Occipital lobe (tissue), 2 donors: ENCODE data around the gene SCAPER. TPM values are rescaled to one million over a fixed set of nuclear protein-coding genes. Genes with fewer than 3 reads are reported as not detected.
"Not testable (repeated sequence)": the region's sequence is repeated elsewhere in the genome, so short reads cannot be mapped to it uniquely, and the experiment has no call there.

ENCODE experiments used
- DNase-seq: peaks from one replicate; lab custom pipeline; 2025; lab: John Stamatoyannopoulos, UW
- total RNA-seq: library from RNA; depleted of rRNA; stranded (reverse); fragments of >200 nt; gene quantifications from one replicate; pipeline ENCODE4 v1.2.3, GENCODE V29; 2014

Gene SCAPER
- total RNA-seq, 1 donor from 2014 or later = 80.0 TPM

GRCh38 chr15:76577879-76578512, 327.1 kb downstream of the SCAPER start:
- DNase-seq = no peak

GRCh38 chr15:76576523-76577279, 328.4 kb downstream of the SCAPER start:
- DNase-seq = no peak

- DNase-seq = no peak
These were observed 329.5 kb downstream of the SCAPER start for GRCh38 chr15:76575679-76576078.

GRCh38 chr15:76575274-76575673, 329.9 kb downstream of the SCAPER start:
- DNase-seq = no peak

- no peak for DNase-seq
These were observed 332.2 kb downstream of the SCAPER start for GRCh38 chr15:76572983-76573314.

- DNase-seq = no peak
These were observed 338.9 kb downstream of the SCAPER start for GRCh38 chr15:76566276-76566675.

GRCh38 chr15:76565366-76565765, 339.8 kb downstream of the SCAPER start:
- no peak for DNase-seq

GRCh38 chr15:76555247-76555646, 349.9 kb downstream of the SCAPER start:
- DNase-seq = no peak

GRCh38 chr15:76553564-76553963, 351.6 kb downstream of the SCAPER start:
- DNase-seq = no peak

- DNase-seq = no peak
These were observed 352.0 kb downstream of the SCAPER start for GRCh38 chr15:76553102-76553501.

GRCh38 chr15:76546805-76547204, 358.3 kb downstream of the SCAPER start:
- DNase-seq = no peak

GRCh38 chr15:76533995-76534394, 371.1 kb downstream of the SCAPER start:
- DNase-seq = no peak

- DNase-seq = no peak
These were observed 371.9 kb downstream of the SCAPER start for GRCh38 chr15:76533060-76533820.

GRCh38 chr15:76529911-76530310, 375.2 kb downstream of the SCAPER start:
- DNase-seq = no peak

- DNase-seq = no peak
These were observed 379.0 kb downstream of the SCAPER start for GRCh38 chr15:76526111-76526510.

GRCh38 chr15:76517910-76518309, 387.2 kb downstream of the SCAPER start:
- DNase-seq = no peak

GRCh38 chr15:76514282-76514681, 390.9 kb downstream of the SCAPER start:
- no peak for DNase-seq

GRCh38 chr15:76512971-76513370, 392.2 kb downstream of the SCAPER start:
- no peak for DNase-seq

- not testable (repeated sequence) for DNase-seq
These were observed 394.5 kb downstream of the SCAPER start for GRCh38 chr15:76510663-76511062.

- DNase-seq = no peak
These were observed 401.3 kb downstream of the SCAPER start for GRCh38 chr15:76503804-76504203.

- DNase-seq = no peak
These were observed 402.0 kb downstream of the SCAPER start for GRCh38 chr15:76503121-76503520.

GRCh38 chr15:76502678-76503077, 402.5 kb downstream of the SCAPER start:
- no peak for DNase-seq

GRCh38 chr15:76502185-76502584, 403.0 kb downstream of the SCAPER start:
- DNase-seq = not testable (repeated sequence)
